Esophagus squamous epithelium (tissue), 5 donors: Measurements from ENCODE around the gene FOXF1. TPM values are rescaled to one million over a fixed set of nuclear protein-coding genes. Genes with fewer than 3 reads are reported as not detected.

Experiments used
- DNase-seq: peaks from one replicate; lab custom pipeline; 2025; lab: John Stamatoyannopoulos, UW
- H3K27ac ChIP-seq, 4 donors: fragments of 200-600 bp; sonication (generic); one replicate each; pipeline ENCODE4 v1.5.1; 2016 to 2019; ENCODE audit warnings: mild to moderate bottlenecking in 1 of 4
- H3K27me3 ChIP-seq, 4 donors: fragments of 200-600 bp; sonication (generic); 1 replicate in 3 of 4; 2 replicates in 1 of 4; pipeline versions ENCODE4 v1.5.1 to v1.6.0; 2017 to 2021; ENCODE audit warnings: antibody characterized with exemption in 1 of 4
- H3K36me3 ChIP-seq, 3 donors: fragments of 200-600 bp; sonication (generic); one replicate each; pipeline ENCODE4 v1.5.1; 2016 to 2019
- H3K4me1 ChIP-seq, 3 donors: fragments of 200-600 bp; sonication (generic); one replicate each; pipeline ENCODE4 v1.5.1; 2017 to 2019
- H3K4me3 ChIP-seq, 4 donors: fragments of 200-600 bp; sonication (generic); 1 replicate in 3 of 4; 2 replicates in 1 of 4; pipeline ENCODE4 v1.5.1; 2016 to 2019; ENCODE audit warnings: mild to moderate bottlenecking in 2 of 4, moderate library complexity in 1 of 4
- H3K9me3 ChIP-seq, 3 donors: fragments of 200-600 bp; sonication (generic); one replicate each; pipeline ENCODE4 v1.5.1; 2016 to 2019
- POLR2A ChIP-seq, 4 donors: fragments of 450-650 bp; IDR thresholded peaks; one replicate each; pipeline ENCODE4 v1.6.1; 2017; ENCODE audit warnings: antibody characterized with exemption in 4 of 4, mild to moderate bottlenecking in 4 of 4, moderate library complexity in 3 of 4
- WGBS, 2 donors: methylation state at CpG; one replicate each; pipeline ENCODE4 v1.1.5; 2018; 5-methylcytosine and 5-hydroxymethylcytosine counted together
- intact Hi-C: fragments of 100-400 bp; cut with DNase I; formaldehyde crosslinking; loops from one replicate; pipeline ENCODE4 v1.15.0; 2022
- total RNA-seq, 4 donors: library from RNA; depleted of rRNA; stranded (reverse); fragments of >200 nt; gene quantifications; one replicate each; pipeline ENCODE4 v1.1.0, GENCODE V29; 2016
- TF ChIP-seq, protein P1 (sequence below), 6 experiments: fragments of 450-650 bp in 4 of 6; fragments of 200-600 bp in 2 of 6; sonication (generic) in 2 of 6; IDR thresholded peaks; one replicate each; pipeline ENCODE4 v1.5.1; 2016 to 2019; ENCODE audit warnings: antibody characterized with exemption in 6 of 6, mild to moderate bottlenecking in 4 of 6, moderate library complexity in 4 of 6
- donor health status: DM: yes; HTN: yes; CAD: no.

The FOXF1 gene
- total RNA-seq, 4 donors from 2014 or later = 0.76 to 8.6 (median 3.0) TPM

GRCh38 chr16:86562356-86562755 is 52.0 kb downstream of the FOXF1 start:
- H3K27me3 ChIP-seq = peaks cover 15 to 90% (median 22%) of the 10 kb centered on the region in 4 donors
- TF ChIP-seq POLR2A (IDR thresholded peaks at IDR 0.05) = no peak

GRCh38 chr16:86563469-86564345 is 53.4 kb downstream of the FOXF1 start:
- intact Hi-C loops = loop anchor here (5.0 to 10.0 kb wide), 2 partner anchors 499 to 721 kb away; no protein-coding TSS in a partner anchor
- no peak overlapping the region for H3K27ac ChIP-seq
- H3K4me3 ChIP-seq = peak overlapping the region in 1 of 4 donors; percentile 31
- peaks cover 17 to 94% (median 30%) of the 10 kb centered on the region in 4 donors for H3K27me3 ChIP-seq
- no peaks in the 10 kb centered on the region for H3K9me3 ChIP-seq
- no peak for TF ChIP-seq POLR2A (IDR thresholded peaks at IDR 0.05)
- TF ChIP-seq, protein P1, sequence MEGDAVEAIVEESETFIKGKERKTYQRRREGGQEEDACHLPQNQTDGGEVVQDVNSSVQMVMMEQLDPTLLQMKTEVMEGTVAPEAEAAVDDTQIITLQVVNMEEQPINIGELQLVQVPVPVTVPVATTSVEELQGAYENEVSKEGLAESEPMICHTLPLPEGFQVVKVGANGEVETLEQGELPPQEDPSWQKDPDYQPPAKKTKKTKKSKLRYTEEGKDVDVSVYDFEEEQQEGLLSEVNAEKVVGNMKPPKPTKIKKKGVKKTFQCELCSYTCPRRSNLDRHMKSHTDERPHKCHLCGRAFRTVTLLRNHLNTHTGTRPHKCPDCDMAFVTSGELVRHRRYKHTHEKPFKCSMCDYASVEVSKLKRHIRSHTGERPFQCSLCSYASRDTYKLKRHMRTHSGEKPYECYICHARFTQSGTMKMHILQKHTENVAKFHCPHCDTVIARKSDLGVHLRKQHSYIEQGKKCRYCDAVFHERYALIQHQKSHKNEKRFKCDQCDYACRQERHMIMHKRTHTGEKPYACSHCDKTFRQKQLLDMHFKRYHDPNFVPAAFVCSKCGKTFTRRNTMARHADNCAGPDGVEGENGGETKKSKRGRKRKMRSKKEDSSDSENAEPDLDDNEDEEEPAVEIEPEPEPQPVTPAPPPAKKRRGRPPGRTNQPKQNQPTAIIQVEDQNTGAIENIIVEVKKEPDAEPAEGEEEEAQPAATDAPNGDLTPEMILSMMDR (IDR thresholded peaks at IDR 0.05) = peak; percentile 100
- DNase-seq = peak; percentile 35
- WGBS, 2 donors = 1% methylated on average over 31 to 41 of the region's 41 CpGs
- H3K4me1 ChIP-seq = peaks cover 4 to 41% (median 8%) of the 10 kb centered on the region in 3 donors
- H3K36me3 ChIP-seq = no peaks in the 10 kb centered on the region

More at GRCh38 chr16:86562356-86562755, 52.0 kb downstream of the FOXF1 start:
- H3K36me3 ChIP-seq = no peaks in the 10 kb centered on the region
- H3K4me3 ChIP-seq = no peak overlapping the region
- no peak overlapping the region for H3K27ac ChIP-seq
- intact Hi-C loops = loop anchor here (5.0 to 10.0 kb wide), 2 partner anchors 500 to 722 kb away; no protein-coding TSS in a partner anchor
- no peak for DNase-seq
- no peaks in the 10 kb centered on the region for H3K9me3 ChIP-seq
- whole genome bisulfite sequencing, 2 donors = 30 to 74% methylated on average over 5 of the region's 6 CpGs
- H3K4me1 ChIP-seq = peaks cover 4 to 32% (median 8%) of the 10 kb centered on the region in 3 donors

Other genes with a start within 250 kb of the FOXF1 start
- gene MTHFSD, start 44.7 kb downstream of the FOXF1 start, total RNA-seq = 10 to 100 TPM; 10.7 to 17.7 (median 14.8) TPM
- under 1 TPM; 0.09 to 0.57 (median 0.40) TPM for gene FOXC2, start 56.3 kb downstream of the FOXF1 start, total RNA-seq
- gene FOXL1, start 68.0 kb downstream of the FOXF1 start, total RNA-seq = 1 to 10 TPM in 1 of 4 donors, under 1 TPM in 2, not detected in 1; 0.13 to 1.6 (median 0.57) TPM